D721Med (cell line): ENCODE measurements around the gene PXDN.

Experiments used
- DNase-seq: peaks from one replicate; pipeline ENCODE4 v3.0.0; 2011; ENCODE audit warnings: low spot score; ENCODE audit not compliant: insufficient read length
- FAIRE-seq: peaks from 2 replicates; lab custom pipeline; 2011; peaks lifted over from hg19 to GRCh38; lab: Jason Lieb, UNC
- CTCF ChIP-seq: IDR thresholded peaks from 2 replicates; pipeline ENCODE4 v1.5.1; 2012; ENCODE audit warnings: mild to moderate bottlenecking, control low read depth; ENCODE audit not compliant: insufficient read depth; ENCODE audit errors: missing control alignments

The PXDN gene

GRCh38 chr2:1790473-1790872, 46.2 kb upstream of the PXDN start:
- FAIRE-seq (no peak), DNase-seq (no peak)
- no peak for TF ChIP-seq CTCF

- DNase-seq (no peak), FAIRE-seq (no peak)
- TF ChIP-seq CTCF = no peak
Measured at GRCh38 chr2:1789610-1790009, 45.3 kb upstream of the PXDN start.

GRCh38 chr2:1788478-1788959, 44.2 kb upstream of the PXDN start:
- no peak for TF ChIP-seq CTCF
- FAIRE-seq (no peak), DNase-seq (no peak)

GRCh38 chr2:1787755-1788477, 43.6 kb upstream of the PXDN start:
- no peak for TF ChIP-seq CTCF
- FAIRE-seq = no peak
- no peak for DNase-seq

GRCh38 chr2:1784986-1785617, 40.8 kb upstream of the PXDN start:
- FAIRE-seq (no peak), DNase-seq (no peak)
- no peak for TF ChIP-seq CTCF

GRCh38 chr2:1784087-1784486, 39.8 kb upstream of the PXDN start:
- DNase-seq = no peak
- TF ChIP-seq CTCF = no peak
- no peak for FAIRE-seq

- DNase-seq (no peak), FAIRE-seq (no peak)
- no peak for TF ChIP-seq CTCF
Measured at GRCh38 chr2:1782514-1782913, 38.2 kb upstream of the PXDN start.
